Heart left ventricle (tissue), 16 donors: ENCODE results near the gene PLCB1. TPM values are rescaled to one million over a fixed set of nuclear protein-coding genes. Genes with fewer than 3 reads are reported as not detected.

Experiments used
- ATAC-seq, 4 donors: fragments of 200-7000 bp; cut with Tn5 transposase; one replicate each; pipeline ENCODE4 v1.9.1; 2020 to 2022; ENCODE audit warnings: moderate library complexity in 4 of 4, mild to moderate bottlenecking in 3 of 4, moderate number of reproducible peaks in 1 of 4
- DNase-seq, 5 donors: peaks; one replicate each; pipeline ENCODE4 v3.0.0-alpha.2; 2020
- H3K27ac ChIP-seq, 12 donors: fragments of 200-600 bp; sonication (generic) in 4 of 12; one replicate each; pipeline versions ENCODE4 v1.5.0 to v1.8.0; 2016 to 2022; ENCODE audit warnings: mild to moderate bottlenecking in 2 of 12
- H3K27me3 ChIP-seq, 9 donors: fragments of 200-600 bp; sonication (generic) in 2 of 9; one replicate each; pipeline versions ENCODE4 v1.5.1 to v1.8.0; 2016 to 2022; ENCODE audit warnings: mild to moderate bottlenecking in 3 of 9
- H3K36me3 ChIP-seq, 9 donors: fragments of 200-600 bp; sonication (generic) in 2 of 9; one replicate each; pipeline versions ENCODE4 v1.5.0 to v1.8.0; 2018 to 2022; ENCODE audit warnings: mild to moderate bottlenecking in 2 of 9
- H3K4me1 ChIP-seq, 12 donors: fragments of 200-600 bp; sonication (generic) in 4 of 12; one replicate each; pipeline versions ENCODE4 v1.5.0 to v1.8.0; 2016 to 2022; ENCODE audit warnings: mild to moderate bottlenecking in 3 of 12
- H3K4me3 ChIP-seq, 12 donors: fragments of 200-600 bp; sonication (generic) in 4 of 12; one replicate each; pipeline versions ENCODE4 v1.5.0 to v1.8.0; 2017 to 2022; ENCODE audit warnings: mild to moderate bottlenecking in 9 of 12, moderate library complexity in 4 of 12
- H3K9me3 ChIP-seq, 12 donors: fragments of 200-600 bp; sonication (generic) in 4 of 12; one replicate each; pipeline versions ENCODE4 v1.5.0 to v1.8.0; 2016 to 2022; ENCODE audit warnings: mild to moderate bottlenecking in 1 of 12
- CTCF ChIP-seq, 12 donors: fragments of 200-600 bp; sonication (generic) in 4 of 12; IDR thresholded peaks; one replicate each; pipeline versions ENCODE4 v1.5.0 to v1.8.0; 2018 to 2022; ENCODE audit warnings: antibody characterized with exemption in 12 of 12, mild to moderate bottlenecking in 5 of 12
- POLR2A ChIP-seq, 2 donors: fragments of 450-650 bp; IDR thresholded peaks; one replicate each; pipeline ENCODE4 v1.6.1; 2017; ENCODE audit warnings: antibody characterized with exemption in 2 of 2, mild to moderate bottlenecking in 2 of 2, moderate library complexity in 2 of 2
- WGBS, 4 donors: extraction: QIAGEN DNeasy Blood & Tissue Kit in 2 of 4; methylation state at CpG; one replicate each; pipeline versions ENCODE4 v1.1.5 to v1.1.7; 2013 to 2018; 5-methylcytosine and 5-hydroxymethylcytosine counted together
- intact Hi-C, 10 donors: fragments of 100-400 bp; cut with DNase I; formaldehyde crosslinking; loops; one replicate each; pipeline versions ENCODE4 v1.11.1 to v1.14.2; 2022
- polyA plus RNA-seq, 2 donors: library from polyadenylated mRNA; stranded (reverse); fragments of 200-250 nt; gene quantifications; one replicate each; pipeline ENCODE4 v1.2.3, GENCODE V29; 2013
- total RNA-seq, 9 donors: library from RNA; depleted of rRNA in 2 of 9; stranded (reverse); fragments of >200 nt in 2 of 9; fragmentation: NEBNext Ultra II Directional in 3 of 9; extraction: Animal tissue kit (Norgen Biotek cat#: 25700) in 3 of 9; gene quantifications; one replicate each; pipeline versions ENCODE4 v1.1.0 to v1.2.4, GENCODE V29; 2016 to 2023
- donor health status: ischemic (EF 13 %, LVEDD 7.1; RV severe dilation, severe dysfunction).
- donor health status: healthy with polysubstance abuse.
- donor health status: DM: no; HTN: yes; CAD: no.
- donor health status: DM: no; HTN: no; CAD: no.
- donor health status: ischemic (EF 25% LVEDD 6.9; RV normal size, moderate dysfunction).
- donor health status: ischemic (EF 25% LVEDD 5.7; RV mildly dilated, moderate dysfunction).
- donor health status: healthy.
- donor health status: DM: yes; HTN: yes; CAD: no.
- donor health status: ischemic (EF 35%, LVEDD 5.7; RV mildly dilated, moderate dysfunction).
- donor health status: nonischemic (EF 11% LVEDD 7.7; RV severe dilation, severe dysfunction).
- donor health status: DM: yes; HTN: yes; CAD: no.
- donor health status: PGD.
- donor health status: ischemic (EF 29% LVEDD 5.4; RV normal size, mild dysfunction).
- donor health status: nonischemic (EF 23%, LVEDD 6.1; RV moderate dilation, normal function).

The PLCB1 gene
- total and polyA plus RNA-seq, 11 donors, result 2.5 to 12.1 (median 7.4) TPM

- WGBS, 4 donors, result 46 to 59% (median 57%) methylated on average over 1 of the region's 1 CpG
- no peak for TF ChIP-seq CTCF (IDR thresholded peaks at IDR 0.05)
- no peak for TF ChIP-seq POLR2A (IDR thresholded peaks at IDR 0.05)
Measured at GRCh38 chr20:8304124-8304816, 172.2 kb downstream of the PLCB1 start.

GRCh38 chr20:8305449-8305978 lies 173.4 kb downstream of the PLCB1 start:
- intact Hi-C loops, result loop anchor here in 5 of 10 donors (5.0 to 10.0 kb wide), 2 partner anchors 171 to 173 kb away; partner anchors contain the start of gene PLCB1 (in 5 of the 5)
- no peaks in the 10 kb centered on the region for H3K36me3 ChIP-seq
- TF ChIP-seq POLR2A (IDR thresholded peaks at IDR 0.05), result no peak
- TF ChIP-seq CTCF (IDR thresholded peaks at IDR 0.05), result peak; percentile 25 to 58 (median 52)
- WGBS, 4 donors, result 56 to 69% (median 58%) methylated on average over 11 of the region's 11 CpGs
- no peaks in the 10 kb centered on the region for H3K27me3 ChIP-seq
- peak in 1 of 4 donors; percentile 38 for ATAC-seq
- H3K4me3 ChIP-seq, result no peak overlapping the region
- peaks cover 0 to 14% (median 2%) of the 10 kb centered on the region in 12 donors for H3K4me1 ChIP-seq
- H3K9me3 ChIP-seq, result no peaks in the 10 kb centered on the region
- peak in 4 of 5 donors; percentile 11 to 56 (median 39) for DNase-seq
- H3K27ac ChIP-seq, result no peak overlapping the region

More at GRCh38 chr20:8304124-8304816, 172.2 kb downstream of the PLCB1 start:
- Histone ChIP-seq H3K4me3 (no peak overlapping the region), H3K27me3 (no peaks in the 10 kb centered on the region), H3K36me3 (no peaks in the 10 kb centered on the region), H3K4me1 (peaks cover 0 to 14% (median 2%) of the 10 kb centered on the region in 12 donors), H3K27ac (no peak overlapping the region), H3K9me3 (no peaks in the 10 kb centered on the region)
- ATAC-seq, result no peak
- intact Hi-C loops, result loop anchor here in 4 of 10 donors (10.0 kb wide), 1 partner anchor 169 kb away; the partner anchor contains the start of gene PLCB1 (in 4 of the 4)
- no peak for DNase-seq

GRCh38 chr20:8306937-8307336 lies 174.9 kb downstream of the PLCB1 start:
- ATAC-seq (no peak), DNase-seq (no peak)
- 27 to 37% (median 30%) methylated on average over 3 of the region's 3 CpGs for WGBS, 4 donors
- no peak for TF ChIP-seq CTCF (IDR thresholded peaks at IDR 0.05)
- no peak for TF ChIP-seq POLR2A (IDR thresholded peaks at IDR 0.05)
- Histone ChIP-seq H3K27me3 (no peaks in the 10 kb centered on the region), H3K36me3 (no peaks in the 10 kb centered on the region), H3K9me3 (no peaks in the 10 kb centered on the region), H3K4me1 (peaks cover 0 to 14% (median 2%) of the 10 kb centered on the region in 12 donors), H3K4me3 (no peak overlapping the region), H3K27ac (no peak overlapping the region)
- intact Hi-C loops, result loop anchor here in 6 of 10 donors (2.0 to 10.0 kb wide), 3 partner anchors 172 to 175 kb away; partner anchors contain the start of gene PLCB1 (in 6 of the 6)

- TF ChIP-seq CTCF (IDR thresholded peaks at IDR 0.05) (no peak), POLR2A (IDR thresholded peaks at IDR 0.05) (no peak)
- no peak overlapping the region for H3K27ac ChIP-seq
- no peaks in the 10 kb centered on the region for H3K36me3 ChIP-seq
- WGBS, 4 donors, result 56 to 74% (median 62%) methylated on average over 5 of the region's 5 CpGs
- H3K4me3 ChIP-seq, result no peak overlapping the region
- no peaks in the 10 kb centered on the region for H3K27me3 ChIP-seq
- H3K4me1 ChIP-seq, result peaks cover 0 to 6% (median 0%) of the 10 kb centered on the region in 12 donors
- ATAC-seq (no peak), DNase-seq (no peak)
- H3K9me3 ChIP-seq, result peaks cover 0 to 9% (median 0%) of the 10 kb centered on the region in 12 donors
- intact Hi-C loops, result loop anchor here in 6 of 10 donors (5.0 to 10.0 kb wide), 2 partner anchors 175 to 177 kb away; partner anchors contain the start of gene PLCB1 (in 6 of the 6)
Measured at GRCh38 chr20:8309634-8310033, 177.6 kb downstream of the PLCB1 start.
